ENCODE measurements around the gene GLMN. TPM values are rescaled to one million over a fixed set of nuclear protein-coding genes. Genes with fewer than 3 reads are reported as not detected.

Gene GLMN
- total RNA-seq, 1 donor from 2014 or later = 14.9 TPM

DNA sequence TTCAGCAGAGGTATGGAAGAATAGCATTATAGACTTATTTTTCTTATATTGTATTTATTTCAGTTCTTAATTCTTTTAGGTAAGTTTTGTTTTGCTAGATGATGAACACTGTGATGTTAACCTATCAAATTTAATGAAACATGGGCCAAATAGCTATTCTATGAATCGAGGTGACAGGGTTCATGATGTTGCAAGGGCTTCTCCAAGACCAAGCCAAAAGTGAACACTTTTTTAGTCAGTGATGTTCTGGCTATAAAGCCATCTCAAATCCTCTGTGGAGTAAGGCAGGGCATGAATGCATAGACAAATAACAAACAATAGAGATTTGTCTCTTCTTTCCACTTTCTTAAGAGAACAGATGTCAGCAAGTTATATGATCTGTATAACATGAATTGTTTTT lies 54.4 kb downstream of the GLMN start:
- DNase-seq (ENCODE audit: low spot score) = no peak
- H3K36me3 Mint-ChIP-seq (ENCODE audit: low read depth, unreplicated experiment) = no peaks in the 10 kb centered on the region

GRCh38 chr1:92240034-92240433 lies 58.8 kb downstream of the GLMN start:
- DNase-seq (ENCODE audit: low spot score) = no peak
- TF ChIP-seq, protein P1, sequence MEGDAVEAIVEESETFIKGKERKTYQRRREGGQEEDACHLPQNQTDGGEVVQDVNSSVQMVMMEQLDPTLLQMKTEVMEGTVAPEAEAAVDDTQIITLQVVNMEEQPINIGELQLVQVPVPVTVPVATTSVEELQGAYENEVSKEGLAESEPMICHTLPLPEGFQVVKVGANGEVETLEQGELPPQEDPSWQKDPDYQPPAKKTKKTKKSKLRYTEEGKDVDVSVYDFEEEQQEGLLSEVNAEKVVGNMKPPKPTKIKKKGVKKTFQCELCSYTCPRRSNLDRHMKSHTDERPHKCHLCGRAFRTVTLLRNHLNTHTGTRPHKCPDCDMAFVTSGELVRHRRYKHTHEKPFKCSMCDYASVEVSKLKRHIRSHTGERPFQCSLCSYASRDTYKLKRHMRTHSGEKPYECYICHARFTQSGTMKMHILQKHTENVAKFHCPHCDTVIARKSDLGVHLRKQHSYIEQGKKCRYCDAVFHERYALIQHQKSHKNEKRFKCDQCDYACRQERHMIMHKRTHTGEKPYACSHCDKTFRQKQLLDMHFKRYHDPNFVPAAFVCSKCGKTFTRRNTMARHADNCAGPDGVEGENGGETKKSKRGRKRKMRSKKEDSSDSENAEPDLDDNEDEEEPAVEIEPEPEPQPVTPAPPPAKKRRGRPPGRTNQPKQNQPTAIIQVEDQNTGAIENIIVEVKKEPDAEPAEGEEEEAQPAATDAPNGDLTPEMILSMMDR (IDR thresholded peaks at IDR 0.05; ENCODE audit: unreplicated experiment) = no peak
- Mint-ChIP-seq H3K4me1 (ENCODE audit: unreplicated experiment) (no peaks in the 10 kb centered on the region), H3K4me3 (ENCODE audit: unreplicated experiment) (no peak overlapping the region), H3K27ac (ENCODE audit: unreplicated experiment) (no peak overlapping the region), H3K36me3 (ENCODE audit: low read depth, unreplicated experiment) (no peaks in the 10 kb centered on the region), H3K9me3 (ENCODE audit: unreplicated experiment) (no peaks in the 10 kb centered on the region), H3K27me3 (ENCODE audit: unreplicated experiment) (no peaks in the 10 kb centered on the region)

More for the DNA sequence above, 54.4 kb downstream of the GLMN start:
- H3K4me1 Mint-ChIP-seq (ENCODE audit: unreplicated experiment) = no peaks in the 10 kb centered on the region
- no peak overlapping the region for H3K4me3 Mint-ChIP-seq (ENCODE audit: unreplicated experiment)
- TF ChIP-seq, protein P1 (IDR thresholded peaks at IDR 0.05; ENCODE audit: unreplicated experiment) = no peak
- H3K27me3 Mint-ChIP-seq (ENCODE audit: unreplicated experiment) = no peaks in the 10 kb centered on the region
- H3K9me3 Mint-ChIP-seq (ENCODE audit: unreplicated experiment) = no peaks in the 10 kb centered on the region
- no peak overlapping the region for H3K27ac Mint-ChIP-seq (ENCODE audit: unreplicated experiment)

DNA sequence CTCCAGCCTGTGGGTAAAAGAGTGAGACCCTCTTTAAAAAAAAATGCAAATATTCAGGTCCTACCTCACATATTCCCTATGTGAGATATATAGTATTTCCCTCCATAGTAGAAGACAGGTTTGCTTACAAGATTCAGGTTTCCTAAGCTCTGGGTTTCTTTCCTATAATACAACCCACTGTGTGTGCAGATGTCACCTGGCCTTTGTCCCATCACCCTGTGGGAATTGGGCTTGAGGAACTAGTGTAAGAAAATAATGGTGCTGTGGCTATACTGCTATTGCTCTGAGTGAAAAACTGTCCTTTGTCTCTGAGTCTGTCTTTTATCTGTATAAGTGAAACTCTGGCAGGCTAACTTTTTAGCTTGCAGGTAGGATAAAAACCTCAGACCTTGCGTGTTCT lies 68.1 kb downstream of the GLMN start:
- Mint-ChIP-seq H3K4me3 (ENCODE audit: unreplicated experiment) (no peak overlapping the region), H3K4me1 (ENCODE audit: unreplicated experiment) (no peaks in the 10 kb centered on the region), H3K27me3 (ENCODE audit: unreplicated experiment) (no peaks in the 10 kb centered on the region), H3K9me3 (ENCODE audit: unreplicated experiment) (no peaks in the 10 kb centered on the region), H3K27ac (ENCODE audit: unreplicated experiment) (no peak overlapping the region), H3K36me3 (ENCODE audit: low read depth, unreplicated experiment) (no peaks in the 10 kb centered on the region)
- DNase-seq (ENCODE audit: low spot score) = no peak
- TF ChIP-seq, protein P1 (IDR thresholded peaks at IDR 0.05; ENCODE audit: unreplicated experiment) = no peak

DNA sequence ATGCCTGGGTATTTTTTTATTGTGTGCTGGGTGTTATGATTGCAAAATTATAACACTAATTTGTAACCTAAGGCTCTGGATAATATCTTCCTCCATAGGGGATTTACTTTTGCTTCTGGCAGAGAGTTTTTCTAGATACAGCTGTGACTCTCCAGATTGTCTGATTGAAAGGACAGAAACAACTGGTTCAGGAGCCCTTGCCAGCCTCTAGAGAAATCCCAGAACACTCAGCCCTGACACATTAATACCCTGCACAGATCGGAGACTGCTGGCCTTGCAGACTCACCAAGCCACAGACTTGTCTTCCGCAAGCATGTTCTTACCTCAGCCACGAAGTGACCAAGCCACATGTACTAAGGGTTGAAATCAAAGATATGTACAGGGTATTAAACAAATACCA lies 70.4 kb downstream of the GLMN start:
- H3K36me3 Mint-ChIP-seq (ENCODE audit: low read depth, unreplicated experiment) = no peaks in the 10 kb centered on the region
- no peak for DNase-seq (ENCODE audit: low spot score)
- no peak overlapping the region for H3K27ac Mint-ChIP-seq (ENCODE audit: unreplicated experiment)
- no peaks in the 10 kb centered on the region for H3K27me3 Mint-ChIP-seq (ENCODE audit: unreplicated experiment)
- H3K9me3 Mint-ChIP-seq (ENCODE audit: unreplicated experiment) = no peaks in the 10 kb centered on the region
- H3K4me3 Mint-ChIP-seq (ENCODE audit: unreplicated experiment) = no peak overlapping the region
- TF ChIP-seq, protein P1 (IDR thresholded peaks at IDR 0.05; ENCODE audit: unreplicated experiment) = no peak
- no peaks in the 10 kb centered on the region for H3K4me1 Mint-ChIP-seq (ENCODE audit: unreplicated experiment)

- TF ChIP-seq, protein P1 (IDR thresholded peaks at IDR 0.05; ENCODE audit: unreplicated experiment) = no peak
- Mint-ChIP-seq H3K27ac (ENCODE audit: unreplicated experiment) (no peak overlapping the region), H3K27me3 (ENCODE audit: unreplicated experiment) (peaks cover 2% of the 10 kb centered on the region), H3K36me3 (ENCODE audit: low read depth, unreplicated experiment) (no peaks in the 10 kb centered on the region), H3K4me3 (ENCODE audit: unreplicated experiment) (no peak overlapping the region), H3K9me3 (ENCODE audit: unreplicated experiment) (no peaks in the 10 kb centered on the region), H3K4me1 (ENCODE audit: unreplicated experiment) (no peaks in the 10 kb centered on the region)
- DNase-seq (ENCODE audit: low spot score) = no peak
Measured at GRCh38 chr1:92219028-92219427, 79.8 kb downstream of the GLMN start.

All from endothelial cell (in vitro differentiated cells).